H1 (cell line): Measurements from ENCODE around the gene CMIP. TPM values are rescaled to one million over a fixed set of nuclear protein-coding genes. Genes with fewer than 3 reads are reported as not detected.

Experiments used
- CTCF ChIA-PET: fragments of 300-600 bp; sonication (Branson Sonifier 250); formaldehyde crosslinking; loops from one replicate; lab custom pipeline; 2021; ENCODE audit not compliant: partially characterized antibody; lab: Charles Lee
- POLR2A ChIA-PET: fragments of 300-600 bp; sonication (Branson Sonifier 250); formaldehyde crosslinking; loops from one replicate; lab custom pipeline; 2021; ENCODE audit warnings: inconsistent platforms; ENCODE audit not compliant: partially characterized antibody; lab: Charles Lee
- DNase-seq, 2 experiments: peaks; one replicate each; pipeline versions ENCODE4 v3.0.0 to v3.0.0-alpha.2; 2010 to 2022; ENCODE audit warnings: low spot score in 2 of 2, low read depth in 1 of 2, mixed read lengths in 1 of 2
- FAIRE-seq: peaks from 2 replicates; lab custom pipeline; 2011; peaks lifted over from hg19 to GRCh38; lab: Jason Lieb, UNC
- H2AFZ ChIP-seq: 2 replicates; pipeline ENCODE4 v1.8.1; 2012; ENCODE audit warnings: low read length, inconsistent platforms
- H2AK5ac ChIP-seq: 2 replicates; pipeline ENCODE4 v1.6.1; 2013; ENCODE audit warnings: low read depth, low read length
- H2BK120ac ChIP-seq: replicated peaks from 2 replicates; pipeline ENCODE3; 2013; ENCODE audit warnings: low read depth, low read length, inconsistent platforms
- H2BK12ac ChIP-seq: 2 replicates; pipeline ENCODE4 v1.6.1; 2013; ENCODE audit warnings: low read depth, low read length
- H2BK15ac ChIP-seq: 2 replicates; pipeline ENCODE4 v1.6.1; 2013; ENCODE audit warnings: low read length
- H2BK20ac ChIP-seq: 2 replicates; pipeline ENCODE4 v1.6.1; 2013; ENCODE audit warnings: low read length
- H2BK5ac ChIP-seq: 2 replicates; pipeline ENCODE4 v1.6.1; 2013; ENCODE audit warnings: low read depth, low read length
- H3K14ac ChIP-seq: 2 replicates; pipeline ENCODE4 v1.6.1; 2013; ENCODE audit warnings: inconsistent platforms; ENCODE audit not compliant: insufficient read length
- H3K18ac ChIP-seq: 2 replicates; pipeline ENCODE4 v1.6.1; 2013; ENCODE audit warnings: low read length; ENCODE audit errors: extremely low read depth
- H3K23ac ChIP-seq: 2 replicates; pipeline ENCODE4 v1.6.1; 2013; ENCODE audit warnings: inconsistent platforms; ENCODE audit not compliant: insufficient read length
- H3K23me2 ChIP-seq: 2 replicates; pipeline ENCODE4 v1.6.1; 2013; ENCODE audit warnings: low read depth, low read length
- H3K27ac ChIP-seq: 2 replicates; pipeline ENCODE4 v1.6.1; 2011; ENCODE audit warnings: low read depth, low read length, inconsistent platforms
- H3K27me3 ChIP-seq, 4 experiments: replicated peaks in 1 of 4; 1 replicate in 1 of 4; 2 replicates in 3 of 4; pipeline versions ENCODE4 v1.6.1 to v1.8.1; 2011 to 2013; ENCODE audit warnings: low read length in 3 of 4, mild to moderate bottlenecking in 3 of 4, inconsistent platforms in 2 of 4, mixed read lengths in 2 of 4, moderate library complexity in 1 of 4; ENCODE audit not compliant: control insufficient read depth in 3 of 4, insufficient read depth in 3 of 4; ENCODE audit errors: extremely low read depth in 1 of 4
- H3K36me3 ChIP-seq, 4 experiments: 2 replicates each; pipeline versions ENCODE4 v1.6.1 to v1.8.1; 2011 to 2013; ENCODE audit warnings: mild to moderate bottlenecking in 4 of 4, low read length in 3 of 4, moderate library complexity in 2 of 4, control low read depth in 1 of 4, inconsistent platforms in 1 of 4; ENCODE audit not compliant: insufficient read depth in 4 of 4, control insufficient read depth in 2 of 4
- H3K4ac ChIP-seq: replicated peaks from 2 replicates; pipeline ENCODE3; 2013; ENCODE audit warnings: low read length, low read depth, mixed read lengths, inconsistent platforms; ENCODE audit not compliant: insufficient read length
- H3K4me1 ChIP-seq, 4 experiments: replicated peaks in 1 of 4; 1 replicate in 1 of 4; 2 replicates in 3 of 4; pipeline versions ENCODE4 v1.6.1 to v1.8.1; 2011 to 2013; ENCODE audit warnings: low read length in 3 of 4, inconsistent platforms in 2 of 4, mixed read lengths in 1 of 4; ENCODE audit not compliant: insufficient read depth in 4 of 4, control insufficient read depth in 3 of 4
- H3K4me2 ChIP-seq, 2 experiments: 2 replicates each; pipeline versions ENCODE4 v1.6.1 to v1.8.1; 2011 to 2013; ENCODE audit warnings: low read depth in 2 of 2, low read length in 2 of 2, control low read depth in 1 of 2, inconsistent platforms in 1 of 2, mild to moderate bottlenecking in 1 of 2; ENCODE audit not compliant: insufficient read depth in 1 of 2
- H3K4me3 ChIP-seq, 4 experiments: fragments of 200-600, 300-600 bp in 1 of 4; sonication (generic), shearing (Covaris generic), sonication (Bioruptor Twin) in 1 of 4; 2 replicates each; pipeline versions ENCODE4 v1.5.1 to v1.8.1; 2011 to 2016; ENCODE audit warnings: low read length in 4 of 4, low read depth in 3 of 4, control low read depth in 2 of 4, inconsistent platforms in 2 of 4, mild to moderate bottlenecking in 2 of 4, mixed read lengths in 1 of 4, moderate library complexity in 1 of 4; ENCODE audit not compliant: insufficient read depth in 2 of 4; ENCODE audit errors: extremely low read depth in 1 of 4
- H3K56ac ChIP-seq: replicated peaks from 2 replicates; pipeline ENCODE3; 2013; ENCODE audit warnings: low read depth, mild to moderate bottlenecking, mixed read lengths, low read length, inconsistent platforms; ENCODE audit not compliant: insufficient read length
- H3K79me1 ChIP-seq: 2 replicates; pipeline ENCODE4 v1.6.1; 2013; ENCODE audit warnings: low read depth, low read length, control low read depth
- H3K79me2 ChIP-seq, 2 experiments: 2 replicates each; pipeline versions ENCODE4 v1.6.1 to v1.8.1; 2012 to 2013; ENCODE audit warnings: low read length in 2 of 2, mild to moderate bottlenecking in 2 of 2, inconsistent platforms in 1 of 2; ENCODE audit not compliant: insufficient read depth in 2 of 2, control insufficient read depth in 1 of 2
- H3K9ac ChIP-seq, 4 experiments: replicated peaks in 1 of 4; 1 replicate in 1 of 4; 2 replicates in 3 of 4; pipeline versions ENCODE4 v1.6.1 to v1.8.1; 2011 to 2013; ENCODE audit warnings: low read depth in 3 of 4, low read length in 3 of 4, control low read depth in 2 of 4, mild to moderate bottlenecking in 2 of 4, moderate library complexity in 2 of 4, inconsistent platforms in 1 of 4; ENCODE audit errors: extremely low read depth in 1 of 4
- H3K9me3 ChIP-seq, 2 experiments: 2 replicates each; pipeline versions ENCODE4 v1.6.1 to v1.8.1; 2012 to 2013; ENCODE audit warnings: mild to moderate bottlenecking in 2 of 2, moderate library complexity in 2 of 2, control low read depth in 1 of 2, inconsistent platforms in 1 of 2, low read depth in 1 of 2, low read length in 1 of 2, mixed read lengths in 1 of 2; ENCODE audit not compliant: insufficient read depth in 2 of 2
- H4K20me1 ChIP-seq, 2 experiments: replicated peaks in 1 of 2; 2 replicates each; pipeline versions ENCODE3 to v1.8.1; 2011 to 2013; ENCODE audit warnings: inconsistent platforms in 2 of 2, low read length in 2 of 2, mild to moderate bottlenecking in 1 of 2; ENCODE audit not compliant: insufficient read depth in 2 of 2, control insufficient read depth in 1 of 2
- H4K5ac ChIP-seq: 2 replicates; pipeline ENCODE4 v1.6.1; 2013; ENCODE audit warnings: low read length, low read depth, mixed read lengths, inconsistent platforms; ENCODE audit not compliant: insufficient read length
- H4K8ac ChIP-seq: 2 replicates; pipeline ENCODE4 v1.8.0; 2013; ENCODE audit warnings: mild to moderate bottlenecking, moderate library complexity, low read length, inconsistent platforms; ENCODE audit not compliant: insufficient read depth; ENCODE audit errors: extremely low read depth
- H4K91ac ChIP-seq: replicated peaks from 2 replicates; pipeline ENCODE3; 2013; ENCODE audit warnings: low read length, mixed read lengths, inconsistent platforms; ENCODE audit not compliant: insufficient read length
- CEBPB ChIP-seq: IDR thresholded peaks from 2 replicates; pipeline ENCODE4 v1.6.1; 2012; ENCODE audit warnings: low read depth, low read length
- CREB1 ChIP-seq: IDR thresholded peaks from 2 replicates; pipeline ENCODE4 v1.6.1; 2012; ENCODE audit warnings: inconsistent platforms
- FOSL1 ChIP-seq: IDR thresholded peaks from 2 replicates; pipeline ENCODE4 v1.6.1; 2011; ENCODE audit warnings: mild to moderate bottlenecking, low read depth, low read length, moderate library complexity; ENCODE audit not compliant: insufficient read depth
- GABPA ChIP-seq: IDR thresholded peaks from 2 replicates; pipeline ENCODE4 v1.6.1; 2011; ENCODE audit warnings: mild to moderate bottlenecking, low read length, moderate library complexity, borderline replicate concordance; ENCODE audit not compliant: insufficient read depth
- HDAC2 ChIP-seq, 2 experiments: fragments of 300-600 bp in 1 of 2; sonication (generic) in 1 of 2; IDR thresholded peaks; 2 replicates each; pipeline ENCODE4 v1.6.1; 2011 to 2012; ENCODE audit warnings: low read depth in 2 of 2, low read length in 2 of 2, mild to moderate bottlenecking in 2 of 2, moderate library complexity in 2 of 2, borderline replicate concordance in 1 of 2, inconsistent platforms in 1 of 2
- HDAC6 ChIP-seq: IDR thresholded peaks from one replicate; pipeline ENCODE4 v1.7.1; 2012; ENCODE audit warnings: low read depth, mild to moderate bottlenecking, inconsistent platforms, low read length, moderate library complexity
- RFX5 ChIP-seq: IDR thresholded peaks from 2 replicates; pipeline ENCODE4 v1.6.1; 2011; ENCODE audit warnings: low read depth, low read length, improper control_type of control experiment, borderline replicate concordance
- SAP30 ChIP-seq: fragments of 300-600 bp; sonication (generic); IDR thresholded peaks from 2 replicates; pipeline ENCODE4 v1.7.1; 2012; ENCODE audit warnings: low read length, moderate library complexity, mild to moderate bottlenecking, inconsistent platforms; ENCODE audit not compliant: insufficient read depth, insufficient replicate concordance
- SP1 ChIP-seq: IDR thresholded peaks from 2 replicates; pipeline ENCODE4 v1.6.1; 2011; ENCODE audit warnings: low read depth, low read length
- TCF12 ChIP-seq: IDR thresholded peaks from 2 replicates; pipeline ENCODE4 v1.6.1; 2011; ENCODE audit warnings: low read depth, mild to moderate bottlenecking, low read length
- USF2 ChIP-seq: IDR thresholded peaks from 2 replicates; pipeline ENCODE4 v1.6.1; 2011; ENCODE audit warnings: low read length, improper control_type of control experiment
- WGBS, 2 experiments: shearing (Covaris generic) in 1 of 2; methylation state at CpG; one replicate each; pipeline versions ENCODE4 v1.1.6 to v1.1.7; 2013 to 2015; ENCODE audit warnings: low lambda C conversion rate in 2 of 2, mixed read lengths in 2 of 2, inconsistent platforms in 1 of 2, low coverage in 1 of 2, missing lambda C conversion rate in 1 of 2; ENCODE audit not compliant: insufficient replicate concordance in 2 of 2, insufficient coverage in 1 of 2, insufficient read length in 1 of 2; ENCODE audit errors: extremely low coverage in 1 of 2, missing lambda C conversion rate in 1 of 2; 5-methylcytosine and 5-hydroxymethylcytosine counted together
- polyA plus RNA-seq, 7 experiments: library from polyadenylated mRNA; depleted of rRNA in 3 of 7; stranded (reverse) in 5 of 7; unstranded in 2 of 7; fragments of >200 nt in 5 of 7; fragments of 200-250 nt in 2 of 7; gene quantifications; 1 replicate in 5 of 7; 2 replicates in 1 of 7; 4 replicates in 1 of 7; pipeline versions ENCODE4 v1.2.1 to v1.2.3, GENCODE V29; 2011 to 2013; ENCODE audit warnings: missing spikeins in 2 of 7, mixed read lengths in 2 of 7
- total RNA-seq: library from RNA; stranded (reverse); fragmentation: NEBNext Ultra II Directional; extraction: Animal tissue kit (Norgen Biotek cat#: 25700); gene quantifications from 2 replicates; pipeline ENCODE4 v1.2.1, GENCODE V29; 2021

CMIP gene
- total and polyA plus RNA-seq, 2 of the 8 experiments (the other 6 are each of a cell fraction or from before 2014, with no cell fraction given): 7.9 to 53.2 TPM

- no peak overlapping the region for H2BK20ac ChIP-seq
- H3K4me3 ChIP-seq: 0 out of 8 replicates have a peak overlapping the region, but pooled peaks of 1 of the 4 experiments have one; percentile 30
- peak; percentile 73 to 92 for DNase-seq
- no peak overlapping the region for H3K18ac ChIP-seq
- no peak overlapping the region for H2BK15ac ChIP-seq
- H4K20me1 ChIP-seq: peaks cover 0 to 3% of the 10 kb centered on the region in 2 experiments
- no peak overlapping the region for H2BK5ac ChIP-seq
- no peaks in the 10 kb centered on the region for H3K36me3 ChIP-seq
- H3K27ac ChIP-seq: no peak overlapping the region
- no peaks in the 10 kb centered on the region for H3K79me2 ChIP-seq
- H2AFZ ChIP-seq: peak overlapping the region; percentile 57; the same call in 1 of the 2 replicates
- no peak overlapping the region for H3K4ac ChIP-seq
- WGBS, 2 experiments: 42% methylated on average over 20 of the region's 22 CpGs; no CpG with 5 or more reads in 1 of the 2 experiments
- CTCF ChIA-PET: interaction anchor here (0.6 to 4.5 kb wide), 27 partner anchors 8 to 477 kb away, joined by 3 to 29 read pairs (median 4); no protein-coding TSS in a partner anchor
- no peak overlapping the region for H4K8ac ChIP-seq
- no peaks in the 10 kb centered on the region for H3K79me1 ChIP-seq
- no peaks in the 10 kb centered on the region for H3K9me3 ChIP-seq
- no peak overlapping the region for H4K5ac ChIP-seq
- H2BK120ac ChIP-seq: no peak overlapping the region
- POLR2A ChIA-PET: no interaction called here
- H3K9ac ChIP-seq: no peak overlapping the region
- peak overlapping the region in 1 of 2 experiments; percentile 33; a peak in 1 of 4 replicates for H3K4me2 ChIP-seq
- no peak overlapping the region for H3K14ac ChIP-seq
- no peaks in the 10 kb centered on the region for H3K27me3 ChIP-seq
- H3K23me2 ChIP-seq: peaks cover 5% of the 10 kb centered on the region; the same call in 1 of the 2 replicates
- no peak overlapping the region for H3K23ac ChIP-seq
- H2AK5ac ChIP-seq: no peak overlapping the region
- peak; percentile 62 for FAIRE-seq
- peaks cover 0 to 2% (median 0%) of the 10 kb centered on the region in 4 experiments; a peak in 3 of 7 replicates for H3K4me1 ChIP-seq
- no peak overlapping the region for H4K91ac ChIP-seq
- H3K56ac ChIP-seq: no peak overlapping the region
- no peak overlapping the region for H2BK12ac ChIP-seq
- TF ChIP-seq CREB1 (peak; percentile 73), GABPA (peak; percentile 23; the same call in 1 of the 2 replicates), HDAC2 (IDR thresholded peaks at IDR 0.05; ENCODE audit: borderline replicate concordance in 1 of 2, low read depth in 2 of 2, low read length in 2 of 2) (no peak), RFX5 (no peak), FOSL1 (no peak), SP1 (0 out of 2 replicates have a peak, but pooled peaks have one; percentile 38), SAP30 (no peak), TCF12 (0 out of 2 replicates have a peak, but pooled peaks have one; percentile 45), USF2 (no peak), HDAC6 (no peak), CEBPB (peak; percentile 81)
Observed at GRCh38 chr16:81737885-81738536, 293.4 kb downstream of the CMIP start.
